ENCODE data around the gene MTMR1. TPM values are rescaled to one million over a fixed set of nuclear protein-coding genes. Genes with fewer than 3 reads are reported as not detected.

Gene MTMR1
- total RNA-seq, 1 experiment from 2014 or later = 13.8 TPM

DNA sequence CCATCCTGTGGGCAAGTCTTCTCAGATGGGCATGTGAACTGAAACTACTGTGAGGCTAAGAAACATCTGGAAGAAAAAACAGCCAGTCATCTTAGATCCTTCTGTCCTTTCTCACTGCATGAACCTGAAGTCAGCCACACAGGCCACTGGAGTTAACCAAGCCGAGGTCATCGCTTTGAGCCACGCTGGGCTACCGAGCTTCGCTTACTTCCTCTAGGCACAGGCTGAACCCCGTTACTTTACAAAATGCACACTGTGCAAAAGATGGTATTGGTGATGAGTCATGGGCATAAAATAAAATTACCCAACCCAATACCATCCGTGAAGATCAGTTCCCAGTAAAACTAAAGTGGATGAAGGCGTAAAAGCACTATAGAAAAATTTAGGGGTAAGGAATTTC, 86.2 kb downstream of the MTMR1 start:
- no peak for DNase-seq (ENCODE audit: low spot score)

DNA sequence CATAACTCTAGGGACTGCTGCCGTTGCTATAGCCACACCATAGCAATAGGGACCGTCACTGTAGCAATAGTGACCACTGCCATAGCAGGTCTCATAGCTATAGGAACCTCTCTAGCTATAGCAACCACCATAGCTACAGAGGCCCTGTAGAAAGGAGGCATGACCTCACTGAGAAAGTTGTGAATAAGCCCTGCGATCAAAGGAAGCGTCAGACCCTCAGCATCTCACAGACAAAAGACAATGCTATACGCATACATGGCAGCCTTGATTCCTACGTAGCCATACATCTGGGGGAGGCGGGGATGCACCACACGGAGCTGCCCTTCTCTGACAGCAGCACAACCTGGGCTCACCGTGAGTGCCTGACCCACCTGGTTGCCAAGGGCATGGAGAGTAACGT, 88.5 kb downstream of the MTMR1 start:
- DNase-seq (ENCODE audit: low spot score) = no peak

DNA sequence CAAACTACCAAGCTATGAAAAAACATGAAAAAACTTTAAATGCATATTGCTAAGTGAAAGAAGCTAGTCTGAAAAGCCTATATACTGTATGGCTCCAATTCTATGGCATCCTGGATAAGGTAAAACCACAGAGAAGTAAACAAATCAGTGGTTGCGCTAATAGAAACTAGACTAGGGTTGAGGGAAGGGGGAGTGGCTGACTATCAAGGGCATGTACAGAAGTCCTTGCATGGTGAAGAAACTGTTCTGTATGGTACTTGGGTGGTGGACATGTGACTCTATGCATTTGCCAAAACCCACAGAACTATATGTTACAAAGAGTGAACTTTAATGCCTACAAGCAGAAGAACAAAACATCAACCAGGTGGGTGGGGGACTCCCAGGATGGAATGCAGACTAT, 96.8 kb downstream of the MTMR1 start:
- DNase-seq (ENCODE audit: low spot score) = peak; percentile 19

DNA sequence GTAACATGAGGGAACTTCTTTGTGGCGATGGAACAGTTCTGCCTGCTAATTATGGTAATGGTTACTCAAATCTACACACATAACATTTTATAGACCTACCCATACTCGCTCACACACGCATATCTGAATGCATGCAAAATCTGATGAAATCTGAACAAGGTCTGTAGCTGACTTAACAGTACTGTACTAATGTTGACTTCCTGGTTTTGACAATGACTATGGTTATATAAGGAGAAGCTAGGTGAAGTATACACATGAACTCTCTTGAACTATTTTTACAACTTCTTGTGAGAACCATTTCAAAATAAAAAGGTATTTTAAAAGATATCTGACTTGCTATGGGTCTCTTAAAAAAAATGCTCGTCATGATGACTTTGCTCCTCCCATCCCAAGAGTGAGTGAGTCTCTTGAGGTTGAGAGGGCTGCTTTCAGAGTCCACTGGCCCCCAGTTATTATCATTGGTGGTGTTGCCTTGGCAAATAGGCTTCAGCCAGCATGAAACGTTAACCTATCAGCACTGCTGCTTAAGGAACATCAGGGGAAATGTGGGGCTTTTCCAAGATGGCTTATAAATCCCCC, 99.8 kb downstream of the MTMR1 start:
- DNase-seq (ENCODE audit: low spot score) = no peak

DNA sequence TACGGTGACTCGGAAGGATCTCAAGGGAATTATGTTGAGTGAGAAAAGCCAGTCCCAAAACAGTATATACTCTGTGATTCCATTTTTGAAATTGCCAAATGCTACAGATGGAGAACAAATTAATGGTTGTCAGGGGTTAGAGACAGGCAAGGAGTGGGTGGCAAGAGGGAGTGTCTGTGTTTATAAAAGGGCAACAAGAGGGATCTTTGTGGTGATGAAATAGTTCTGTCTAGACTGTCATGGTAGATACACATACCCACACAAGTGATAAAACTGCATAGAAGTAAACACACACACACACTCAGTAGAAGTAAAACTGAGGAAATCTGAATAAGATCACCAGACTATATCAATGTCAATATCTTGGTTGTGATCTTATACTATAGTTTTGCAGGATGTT, 112.5 kb downstream of the MTMR1 start:
- no peak for DNase-seq (ENCODE audit: low spot score)

DNA sequence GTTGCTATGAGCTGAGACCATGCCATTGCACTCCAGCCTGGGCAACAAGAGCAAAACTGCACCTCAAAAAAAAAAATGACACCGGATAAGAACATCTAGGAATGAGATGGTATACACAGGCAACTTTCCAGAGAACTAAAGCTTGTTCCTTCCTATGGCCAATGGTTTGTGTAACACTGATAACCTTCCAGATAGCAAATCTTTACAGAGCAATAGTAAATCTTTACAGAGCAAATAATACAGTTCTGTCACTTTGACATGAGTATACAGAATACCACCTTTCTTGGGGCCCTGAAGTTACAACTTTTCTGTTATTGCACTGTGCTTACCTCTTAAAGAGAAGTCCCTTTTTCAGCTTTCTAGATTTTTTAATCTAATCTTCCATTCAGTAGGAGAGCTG, 113.6 kb downstream of the MTMR1 start:
- DNase-seq (ENCODE audit: low spot score) = no peak

DNA sequence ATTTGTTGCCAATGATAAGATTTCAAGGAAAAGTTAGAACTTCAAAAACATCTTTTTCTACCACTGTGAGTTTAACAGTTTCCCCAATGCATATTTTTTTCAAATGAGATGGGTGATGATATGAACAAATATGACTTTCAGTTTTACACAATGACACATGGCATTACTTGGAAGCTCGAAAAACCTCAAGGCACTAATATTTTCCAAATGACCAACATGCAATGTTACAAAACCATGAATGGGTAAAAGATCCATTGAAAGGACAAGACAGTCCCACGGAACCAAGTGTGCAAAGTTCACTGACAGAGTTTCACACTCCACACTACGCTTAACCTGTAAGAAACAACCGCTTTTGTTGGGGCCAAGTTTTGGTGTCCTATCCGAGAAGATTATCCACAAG, 120.7 kb downstream of the MTMR1 start:
- no peak for DNase-seq (ENCODE audit: low spot score)

Other genes with a start within 250 kb of the MTMR1 start
- 5.0 and 6.3 TPM in 2 replicates for gene MTM1, start 124.8 kb upstream of the MTMR1 start, total RNA-seq (2014; rRNA removed; shearing (Covaris generic))
- 43.3 and 51.1 TPM in 2 replicates for gene CD99L2, start 205.3 kb downstream of the MTMR1 start, total RNA-seq (2014; rRNA removed; shearing (Covaris generic))

All from H4 (cell line).